Kidney (tissue), 14 donors: ENCODE data around the gene SPECC1L. TPM values are rescaled to one million over a fixed set of nuclear protein-coding genes. Genes with fewer than 3 reads are reported as not detected.

Experiments
- DNase-seq, 5 donors: peaks; one replicate each; pipeline ENCODE4 v3.0.0-alpha.2; 2013 to 2020
- FAIRE-seq: peaks from 2 replicates; lab custom pipeline; 2012; peaks lifted over from hg19 to GRCh38; lab: Jason Lieb, UNC
- H3K27ac ChIP-seq, 2 donors: one replicate each; pipeline ENCODE4 v1.7.0; 2013; ENCODE audit warnings: low read depth in 2 of 2, low read length in 2 of 2, inconsistent platforms in 1 of 2
- H3K27me3 ChIP-seq: one replicate; pipeline ENCODE4 v1.7.1; 2013; ENCODE audit warnings: low read length, inconsistent platforms; ENCODE audit not compliant: control insufficient read depth, insufficient read depth
- H3K36me3 ChIP-seq, 3 donors: one replicate each; pipeline versions ENCODE4 v1.7.0 to v1.7.1; 2013; ENCODE audit warnings: low read length in 3 of 3, control low read depth in 1 of 3, inconsistent platforms in 1 of 3; ENCODE audit not compliant: insufficient read depth in 3 of 3, control insufficient read depth in 2 of 3
- H3K4me1 ChIP-seq, 3 donors: one replicate each; pipeline versions ENCODE4 v1.7.0 to v1.7.1; 2013; ENCODE audit warnings: low read length in 3 of 3, inconsistent platforms in 1 of 3, low read depth in 1 of 3; ENCODE audit not compliant: control insufficient read depth in 2 of 3, insufficient read depth in 2 of 3
- H3K4me3 ChIP-seq, 3 donors: one replicate each; pipeline versions ENCODE4 v1.7.0 to v1.8.1; 2013; ENCODE audit warnings: low read length in 3 of 3, control low read depth in 1 of 3, inconsistent platforms in 1 of 3
- H3K9ac ChIP-seq, 3 donors: one replicate each; pipeline versions ENCODE4 v1.7.0 to v1.7.1; 2013; ENCODE audit warnings: low read length in 3 of 3, control low read depth in 1 of 3, inconsistent platforms in 1 of 3
- H3K9me3 ChIP-seq, 3 donors: one replicate each; pipeline versions ENCODE4 v1.7.0 to v1.7.1; 2013; ENCODE audit warnings: low read length in 3 of 3, control low read depth in 1 of 3, inconsistent platforms in 1 of 3; ENCODE audit not compliant: control insufficient read depth in 2 of 3, insufficient read depth in 1 of 3
- CTCF ChIP-seq: IDR thresholded peaks from 3 replicates; pipeline ENCODE4 v1.5.1; 2012; ENCODE audit warnings: mild to moderate bottlenecking, moderate library complexity, borderline replicate concordance; ENCODE audit not compliant: insufficient read depth; ENCODE audit errors: extremely low read depth
- intact Hi-C: fragments of 100-400 bp; cut with DNase I; formaldehyde crosslinking; loops from one replicate; pipeline ENCODE4 v1.11.1; 2022
- polyA plus RNA-seq: library from polyadenylated mRNA; stranded (reverse); fragments of 350-450 nt; fragmentation: Illumina TruSeq; extraction: RNeasy Lipid Tissue Mini Kit (QIAGEN cat#74804); gene quantifications from one replicate; pipeline ENCODE4 v1.2.3, GENCODE V29; 2014; ENCODE audit warnings: low read depth, low replicate concordance; ENCODE audit not compliant: insufficient read depth
- total RNA-seq: library from RNA; stranded (reverse); fragmentation: NEBNext Ultra II Directional; extraction: Animal tissue kit (Norgen Biotek cat#: 25700); gene quantifications from one replicate; pipeline ENCODE4 v1.2.1, GENCODE V29; 2021
- donor health status: control.
- donor health status: control.
- donor health status: control.
- donor health status: control.
- donor health status: control.
- donor health status: DM: yes; HTN: yes; CAD: no.
- donor health status: Normal renal cell carcinoma (clear cell type).

The SPECC1L gene
- total and polyA plus RNA-seq, 2 donors from 2014 or later, result 11.1 to 65.8 TPM

- intact Hi-C loops, result no loop called here
- H3K27ac ChIP-seq, result peak overlapping the region; percentile 24 to 63
- TF ChIP-seq CTCF, result no peak
- peaks cover 0 to 49% (median 31%) of the 10 kb centered on the region in 3 donors for H3K4me1 ChIP-seq
- no peaks in the 10 kb centered on the region for H3K27me3 ChIP-seq
- DNase-seq (peak in 4 of 5 donors; percentile 50 to 91 (median 72)), FAIRE-seq (no peak)
- H3K9me3 ChIP-seq, result no peaks in the 10 kb centered on the region
- no peak overlapping the region for H3K9ac ChIP-seq
- H3K36me3 ChIP-seq, result no peaks in the 10 kb centered on the region
- H3K4me3 ChIP-seq, result no peak overlapping the region
Observed at GRCh38 chr22:24434471-24435322, 164.1 kb downstream of the SPECC1L start.

GRCh38 chr22:24435323-24435645, 164.7 kb downstream of the SPECC1L start:
- Histone ChIP-seq H3K4me1 (peaks cover 0 to 44% (median 27%) of the 10 kb centered on the region in 3 donors), H3K36me3 (no peaks in the 10 kb centered on the region), H3K27ac (peak overlapping the region in 1 of 2 donors; percentile 20), H3K9ac (no peak overlapping the region), H3K27me3 (no peaks in the 10 kb centered on the region), H3K4me3 (no peak overlapping the region), H3K9me3 (no peaks in the 10 kb centered on the region)
- DNase-seq (no peak), FAIRE-seq (no peak)
- TF ChIP-seq CTCF, result no peak
- intact Hi-C loops, result no loop called here

GRCh38 chr22:24435861-24436371, 165.3 kb downstream of the SPECC1L start:
- Histone ChIP-seq H3K9me3 (no peaks in the 10 kb centered on the region), H3K4me1 (peaks cover 0 to 45% (median 27%) of the 10 kb centered on the region in 3 donors), H3K36me3 (peaks cover 0 to 1% (median 0%) of the 10 kb centered on the region in 3 donors), H3K27me3 (no peaks in the 10 kb centered on the region), H3K27ac (peak overlapping the region; percentile 61 to 66), H3K4me3 (no peak overlapping the region), H3K9ac (no peak overlapping the region)
- intact Hi-C loops, result no loop called here
- FAIRE-seq, result no peak
- TF ChIP-seq CTCF, result no peak
- DNase-seq, result peak in 2 of 5 donors; percentile 58 to 79
